ENCODE data around the gene KRT27. TPM values are rescaled to one million over a fixed set of nuclear protein-coding genes. Genes with fewer than 3 reads are reported as not detected.
A peak's percentile ranks its signal among the peaks of the same experiment; 100 is the strongest.

The KRT27 gene
- total and polyA plus RNA-seq, 9 of the 15 experiments (the other 6 are each of a cell fraction or from before 2014, with no cell fraction given) = 0.10 TPM; not detected in 8

- TF ChIP-seq MNT (conservative IDR thresholded peaks at IDR 0.05) (peak in 1 of 2 experiments; percentile 39; a peak in 1 of 4 replicates), PML (IDR thresholded peaks at IDR 0.05; ENCODE audit: low read length) (peak; percentile 77; the same call in 1 of the 2 replicates), RAD51 (IDR thresholded peaks at IDR 0.05; ENCODE audit: borderline replicate concordance, low read depth) (0 out of 2 replicates have a peak, but pooled peaks have one; percentile 23), NR2C2 (CRISPR knock-in tag; IDR thresholded peaks at IDR 0.05) (no peak), NR2C2 (tag; IDR thresholded peaks at IDR 0.05) (peak; percentile 98), RBM39 (optimal IDR thresholded peaks at IDR 0.05; ENCODE audit: low read depth, low read length) (no peak), ATF1 (CRISPR knock-in tag; IDR thresholded peaks at IDR 0.05) (no peak), ATF1 (tag; IDR thresholded peaks at IDR 0.05) (peak; percentile 54; the same call in 1 of the 2 replicates), CXXC5 (CRISPR knock-in tag; IDR thresholded peaks at IDR 0.05) (peak; percentile 69), ZSCAN29 (IDR thresholded peaks at IDR 0.05) (no peak), CHCHD3 (CRISPR knock-in tag; IDR thresholded peaks at IDR 0.05) (0 out of 2 replicates have a peak, but pooled peaks have one; percentile 69), MLLT1 (IDR thresholded peaks at IDR 0.05) (peak; percentile 49 to 99; a peak in 3 of 4 replicates), FIP1L1 (IDR thresholded peaks at IDR 0.05; ENCODE audit: low read depth, low read length, poor library complexity, severe bottlenecking) (peak; percentile 21), CC2D1A (IDR thresholded peaks at IDR 0.05) (no peak), ZBTB26 (CRISPR knock-in tag; IDR thresholded peaks at IDR 0.05) (0 out of 2 replicates have a peak, but pooled peaks have one; percentile 25), CBFA2T3 (IDR thresholded peaks at IDR 0.05) (no peak), NBN (IDR thresholded peaks at IDR 0.05; ENCODE audit: low read depth) (peak; percentile 52), TRIM24 (IDR thresholded peaks at IDR 0.05) (no peak)
- TF ChIP-seq, protein P1, sequence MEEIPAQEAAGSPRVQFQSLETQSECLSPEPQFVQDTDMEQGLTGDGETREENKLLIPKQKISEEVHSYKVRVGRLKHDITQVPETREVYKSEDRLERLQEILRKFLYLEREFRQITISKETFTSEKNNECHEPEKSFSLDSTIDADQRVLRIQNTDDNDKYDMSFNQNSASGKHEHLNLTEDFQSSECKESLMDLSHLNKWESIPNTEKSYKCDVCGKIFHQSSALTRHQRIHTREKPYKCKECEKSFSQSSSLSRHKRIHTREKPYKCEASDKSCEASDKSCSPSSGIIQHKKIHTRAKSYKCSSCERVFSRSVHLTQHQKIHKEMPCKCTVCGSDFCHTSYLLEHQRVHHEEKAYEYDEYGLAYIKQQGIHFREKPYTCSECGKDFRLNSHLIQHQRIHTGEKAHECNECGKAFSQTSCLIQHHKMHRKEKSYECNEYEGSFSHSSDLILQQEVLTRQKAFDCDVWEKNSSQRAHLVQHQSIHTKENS (CRISPR knock-in tag; IDR thresholded peaks at IDR 0.05) = no peak
These were observed 36.6 kb upstream of the KRT27 start (continued) for GRCh38 chr17:40818733-40819527.

Measured in K562 (cell line).